Activated CD8-positive, alpha-beta memory T cell treated with anti-CD3 and anti-CD28 coated beads for 4 hours (primary cell): Measurements from ENCODE around the gene RERG.

ENCODE experiments used
- DNase-seq, 2 donors: peaks; one replicate each; pipeline ENCODE4 v3.0.0-alpha.2; 2020; ENCODE audit warnings: low read depth in 2 of 2

RERG gene

DNA sequence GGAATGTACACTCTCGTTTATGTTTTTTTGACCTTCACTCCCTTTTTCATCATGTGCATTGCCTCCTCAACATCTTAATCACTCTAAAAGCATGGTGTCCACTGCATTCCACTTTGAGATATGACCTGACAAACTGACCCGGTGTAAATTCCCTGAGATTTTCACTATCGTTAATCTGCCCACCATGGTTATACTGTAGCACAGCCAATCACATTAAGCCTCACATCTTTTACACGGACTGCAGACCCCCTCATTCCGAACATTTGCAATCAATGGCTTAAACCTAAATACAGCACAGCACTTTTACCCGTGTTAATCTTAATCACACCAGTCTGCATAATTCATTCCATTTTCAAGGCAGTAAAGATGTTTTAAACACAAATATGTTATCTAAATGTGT lies 2.4 kb downstream of the RERG start:
- no peak for DNase-seq

DNA sequence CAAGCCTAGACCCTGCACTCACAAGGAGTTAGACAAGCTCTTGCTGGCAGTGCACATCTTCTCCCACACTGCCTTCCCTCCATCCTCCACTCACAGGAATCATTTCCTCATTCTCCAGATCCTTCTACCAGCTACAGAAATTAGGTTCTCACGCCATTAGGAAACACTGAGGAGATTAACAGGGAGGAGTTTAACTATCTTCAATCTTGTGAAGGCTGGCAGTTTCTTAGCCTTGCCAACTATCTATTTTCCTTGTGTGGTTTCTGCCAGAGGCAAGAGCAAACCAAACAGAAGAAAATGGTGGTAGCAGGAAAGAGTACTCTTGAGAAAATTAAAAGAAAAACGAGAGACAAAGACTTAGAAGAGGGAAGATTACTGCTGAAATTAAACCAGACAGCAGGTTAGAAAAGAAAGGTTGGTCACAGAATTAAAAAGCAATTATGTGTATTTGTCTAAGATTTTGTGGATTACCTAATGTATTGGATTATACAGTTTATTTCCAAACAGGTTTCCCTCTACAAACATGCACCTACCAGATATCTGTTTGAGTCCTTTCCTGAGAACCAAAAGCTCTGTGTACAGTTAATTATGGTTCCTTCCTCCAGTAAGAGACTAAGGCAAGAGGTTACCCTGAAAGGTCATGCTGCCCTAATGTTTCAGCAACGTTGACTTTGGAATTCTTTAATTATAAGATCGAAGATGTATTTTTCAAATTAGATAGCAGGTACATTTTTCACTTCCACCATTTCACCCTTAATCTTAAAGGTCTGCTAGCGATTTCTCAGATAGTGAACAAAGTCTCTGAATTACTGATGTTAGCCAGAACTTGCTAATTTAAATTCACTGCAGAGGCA lies 5.0 kb downstream of the RERG start:
- no peak for DNase-seq

DNA sequence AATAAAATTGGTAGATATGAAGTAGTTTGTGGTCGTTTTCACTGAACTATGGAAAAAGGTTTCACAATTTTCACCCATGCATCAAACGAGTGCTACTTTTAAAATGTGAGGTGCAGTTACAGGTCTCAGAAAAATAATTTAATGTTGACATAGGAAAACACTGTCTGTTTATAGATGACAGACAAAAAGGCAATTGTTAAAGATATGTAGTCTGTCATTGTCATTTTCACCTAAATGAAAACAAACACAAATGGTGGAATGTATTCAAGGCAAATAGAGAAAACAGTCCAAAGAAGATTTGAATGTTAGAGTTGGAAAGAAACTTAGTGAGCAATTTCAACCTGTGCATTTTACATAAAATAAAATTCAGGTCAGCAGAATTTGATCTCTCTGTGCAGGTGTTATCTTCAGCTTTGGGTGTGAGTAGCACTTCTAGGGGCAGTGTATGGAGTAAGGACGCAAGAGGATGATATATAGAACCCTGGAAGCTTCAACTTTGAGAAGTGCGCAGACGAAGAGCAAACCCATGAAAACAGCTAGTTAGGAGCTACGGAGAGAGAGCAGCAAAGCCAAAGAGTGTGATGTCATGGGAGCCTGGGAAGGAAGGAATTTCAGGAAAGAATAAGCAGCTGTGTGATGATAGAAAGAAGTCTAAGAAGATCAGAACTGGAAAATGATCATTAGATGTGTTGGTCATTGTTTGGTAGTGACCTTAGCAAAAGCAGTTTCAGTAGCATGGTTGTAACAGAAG lies 6.2 kb downstream of the RERG start:
- DNase-seq, result no peak

DNA sequence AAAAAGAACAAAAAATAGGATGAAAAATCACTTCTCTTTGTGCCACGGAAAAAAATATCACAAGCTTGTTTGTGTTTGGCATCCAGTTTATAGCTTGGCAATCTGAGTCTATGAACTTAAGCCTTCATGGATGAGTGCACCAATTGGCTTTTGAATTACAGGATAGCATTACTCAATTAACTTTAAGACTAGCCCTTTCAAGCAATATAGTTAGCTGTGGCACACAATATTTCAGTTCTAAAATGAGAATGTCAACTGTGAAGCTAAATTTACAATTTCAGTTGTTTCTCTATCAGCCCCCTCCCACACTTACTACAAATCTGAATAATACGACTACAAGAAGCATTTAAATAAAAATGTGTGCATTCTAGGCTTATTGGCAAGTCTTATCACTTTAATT lies 8.3 kb downstream of the RERG start:
- no peak for DNase-seq

GRCh38 chr12:15209782-15210181 lies 11.4 kb downstream of the RERG start:
- no peak for DNase-seq

- no peak for DNase-seq
These were observed 12.2 kb downstream of the RERG start for GRCh38 chr12:15208871-15209656.

DNA sequence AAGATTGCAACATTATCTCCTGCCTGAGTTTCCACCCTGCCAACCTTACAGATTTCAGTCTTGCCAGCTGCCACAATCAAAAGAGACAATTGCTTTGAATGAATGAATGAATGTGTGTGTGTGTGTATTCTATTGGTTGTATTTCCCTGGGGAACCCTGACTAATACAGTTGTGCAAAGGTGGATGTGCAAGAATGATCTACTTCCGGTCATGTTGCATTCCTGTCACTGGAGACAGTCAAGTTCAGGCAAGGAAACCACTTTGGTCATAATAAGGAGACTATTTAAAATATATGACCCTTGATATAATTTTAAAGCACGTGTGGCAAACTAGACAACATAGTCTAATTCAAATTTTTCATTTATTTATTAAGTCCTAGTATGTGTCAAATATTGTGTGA lies 13.1 kb downstream of the RERG start:
- no peak for DNase-seq

- DNase-seq, result no peak
These were observed 14.3 kb downstream of the RERG start for GRCh38 chr12:15206831-15207389.

DNA sequence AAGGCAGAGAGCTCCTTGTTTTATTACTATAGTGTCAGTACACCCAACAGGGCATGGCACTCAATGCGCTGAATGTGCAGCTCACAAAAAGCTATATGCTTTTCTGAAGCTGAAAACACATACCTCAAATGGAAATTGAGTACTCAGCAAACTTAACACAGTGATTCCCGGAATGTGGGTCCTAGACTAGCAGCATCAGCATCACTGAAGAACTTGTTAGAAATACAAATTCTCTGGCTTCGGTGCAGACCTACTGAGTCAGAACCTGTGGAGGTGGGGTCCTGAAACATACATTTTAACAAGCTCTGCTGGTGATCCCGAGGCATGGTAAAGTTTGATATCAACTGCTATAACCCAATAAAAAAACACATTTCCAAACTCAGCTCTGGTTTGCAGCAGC lies 14.9 kb downstream of the RERG start:
- no peak for DNase-seq

GRCh38 chr12:15205341-15206010 lies 15.7 kb downstream of the RERG start:
- DNase-seq, result no peak

- DNase-seq, result no peak
These were observed 19.8 kb downstream of the RERG start for GRCh38 chr12:15201456-15201855.

DNA sequence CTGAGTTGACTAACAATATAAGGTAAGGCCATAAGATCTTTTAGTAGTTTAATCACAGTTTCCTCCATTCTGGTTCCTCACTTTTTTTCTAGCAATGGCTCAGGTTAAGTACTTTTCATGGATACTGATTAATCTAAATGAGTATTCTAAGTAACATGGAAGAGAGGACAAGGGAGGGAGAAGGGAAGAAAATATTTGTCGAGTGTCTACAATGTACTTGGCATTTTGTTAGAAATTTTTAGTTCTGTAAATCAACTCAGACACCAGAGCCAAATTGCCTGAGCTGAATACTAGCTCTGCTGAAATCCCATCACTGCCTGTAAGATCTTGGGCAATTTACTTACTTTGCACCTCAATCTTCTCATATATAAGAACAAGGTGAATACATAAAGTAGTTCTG lies 20.2 kb downstream of the RERG start:
- DNase-seq, result no peak

DNA sequence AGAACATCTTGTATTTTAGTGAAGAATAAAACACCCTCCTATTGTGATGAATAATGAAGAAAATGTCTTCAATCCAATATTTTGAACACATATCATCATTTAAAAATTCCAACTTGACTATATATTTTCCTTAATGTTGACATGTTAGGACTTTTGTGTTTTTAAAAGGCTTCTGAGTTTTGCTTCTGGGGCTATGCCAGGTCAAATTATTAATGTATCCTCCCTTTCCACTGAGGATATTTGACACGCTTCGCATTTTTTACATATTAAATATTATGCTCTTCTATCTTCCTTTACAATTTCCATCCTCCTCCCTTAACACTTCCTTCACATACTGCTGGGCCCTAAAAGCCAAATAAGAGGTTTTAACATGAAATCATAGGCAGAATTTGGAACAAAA lies 20.6 kb downstream of the RERG start:
- no peak for DNase-seq

- DNase-seq, result no peak
These were observed 21.3 kb downstream of the RERG start for GRCh38 chr12:15199930-15200329.

DNA sequence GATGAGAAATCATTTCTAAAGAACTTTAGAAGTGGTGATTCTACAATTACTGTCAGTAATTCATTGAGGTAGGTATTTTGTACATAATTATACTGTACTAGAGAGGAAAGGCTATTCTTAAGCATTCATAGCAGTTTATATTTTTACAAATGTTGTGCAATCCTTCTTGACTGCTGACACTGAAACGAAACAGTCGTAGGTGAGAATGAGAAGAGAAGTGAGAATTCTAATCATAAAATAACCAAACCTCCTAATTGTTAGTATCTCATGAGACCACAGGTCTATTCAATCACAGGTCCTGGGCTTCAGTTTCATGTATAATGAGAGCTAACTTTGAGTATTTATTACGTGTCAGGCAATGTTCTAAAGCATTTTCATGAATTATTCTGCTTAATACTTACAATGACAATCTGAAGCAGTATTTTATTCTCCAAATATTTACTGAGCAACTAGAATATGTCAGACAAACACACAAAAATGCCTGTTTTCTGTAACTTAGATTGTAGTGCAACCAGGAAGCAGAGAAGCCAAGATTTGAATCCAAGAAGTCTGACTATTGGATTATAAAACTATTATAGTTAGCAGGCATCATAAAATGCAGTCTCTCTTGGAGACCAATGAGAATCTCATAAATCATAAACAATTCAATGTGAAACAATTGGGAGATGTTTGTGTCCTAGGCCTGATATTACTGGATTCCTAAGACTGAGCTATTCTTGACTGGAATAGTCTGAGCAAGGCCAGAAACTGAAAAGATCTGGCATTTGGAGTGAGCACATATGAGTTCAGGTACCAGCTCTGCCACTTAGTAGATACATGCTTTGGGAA lies 24.3 kb downstream of the RERG start:
- no peak for DNase-seq

- DNase-seq, result no peak
These were observed 25.0 kb downstream of the RERG start for GRCh38 chr12:15196221-15196620.

GRCh38 chr12:15194456-15195368 lies 26.5 kb downstream of the RERG start:
- DNase-seq, result no peak

DNA sequence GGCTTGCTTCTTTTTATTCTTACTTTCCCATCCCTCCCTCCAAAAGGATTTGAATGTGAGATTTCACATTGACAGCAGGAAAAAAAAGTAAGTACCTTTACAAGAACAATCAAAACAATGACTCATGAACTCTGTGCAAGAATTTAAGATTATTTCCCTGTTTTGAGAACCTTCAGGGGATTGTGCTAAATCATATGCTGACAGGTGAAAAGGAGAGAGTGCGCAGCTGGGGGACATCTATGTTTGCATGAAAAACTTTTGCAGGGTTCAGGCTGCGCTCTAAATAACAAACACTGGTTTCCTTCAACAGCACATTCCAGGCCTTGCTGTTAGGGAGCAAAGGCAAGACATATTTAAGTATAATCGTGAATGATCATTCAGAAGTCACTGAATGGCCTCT lies 27.3 kb downstream of the RERG start:
- no peak for DNase-seq

DNA sequence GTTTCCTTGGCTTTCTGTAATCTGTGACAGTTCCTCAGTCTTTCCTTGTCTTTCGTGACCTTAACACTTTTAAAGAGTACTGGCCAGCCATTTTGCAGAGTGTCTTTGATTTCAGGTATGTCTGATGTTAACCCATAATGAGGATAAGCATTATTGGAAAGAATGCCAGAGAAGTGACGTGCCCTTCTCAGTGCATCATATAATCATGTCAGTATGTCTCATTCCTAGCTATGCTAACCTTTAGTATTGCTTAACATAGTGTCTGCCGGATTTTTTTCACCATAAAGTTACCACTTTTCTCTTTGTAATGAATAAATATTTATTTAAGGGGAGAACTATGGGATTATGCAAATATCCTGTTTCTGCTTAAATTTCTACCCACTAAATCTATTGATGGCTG lies 28.5 kb downstream of the RERG start:
- no peak for DNase-seq

- no peak for DNase-seq
These were observed 33.1 kb downstream of the RERG start for GRCh38 chr12:15188127-15188526.
